ENCODE measurements around the gene MYOCD.

DNA sequence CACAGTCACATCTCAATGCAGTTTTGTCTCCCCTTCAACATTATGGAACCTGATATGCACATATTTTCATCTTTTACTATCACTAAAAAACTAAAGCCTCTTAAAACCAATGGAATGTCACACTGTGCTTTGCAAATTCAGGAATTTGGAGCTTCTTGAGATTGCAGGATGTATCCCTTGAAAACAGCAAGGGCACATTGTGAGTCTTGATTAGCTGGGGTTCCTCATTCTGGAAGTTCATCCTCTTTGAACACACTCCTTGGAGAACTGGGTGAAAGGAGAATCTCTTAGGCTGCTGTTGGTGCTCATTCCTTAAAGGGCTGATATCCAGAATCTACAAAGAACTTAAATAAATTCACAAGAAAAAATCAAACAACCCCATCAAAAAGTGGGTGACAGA is 21.1 kb upstream of the MYOCD start:
- TF ChIP-seq CREM (CRISPR knock-in tag; IDR thresholded peaks at IDR 0.05), result no peak
- TF ChIP-seq, protein P1, sequence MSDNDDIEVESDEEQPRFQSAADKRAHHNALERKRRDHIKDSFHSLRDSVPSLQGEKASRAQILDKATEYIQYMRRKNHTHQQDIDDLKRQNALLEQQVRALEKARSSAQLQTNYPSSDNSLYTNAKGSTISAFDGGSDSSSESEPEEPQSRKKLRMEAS (CRISPR knock-in tag; IDR thresholded peaks at IDR 0.05), result no peak
- no peak for TF ChIP-seq ZNF121 (CRISPR knock-in tag; IDR thresholded peaks at IDR 0.05)
- TF ChIP-seq, protein P2, sequence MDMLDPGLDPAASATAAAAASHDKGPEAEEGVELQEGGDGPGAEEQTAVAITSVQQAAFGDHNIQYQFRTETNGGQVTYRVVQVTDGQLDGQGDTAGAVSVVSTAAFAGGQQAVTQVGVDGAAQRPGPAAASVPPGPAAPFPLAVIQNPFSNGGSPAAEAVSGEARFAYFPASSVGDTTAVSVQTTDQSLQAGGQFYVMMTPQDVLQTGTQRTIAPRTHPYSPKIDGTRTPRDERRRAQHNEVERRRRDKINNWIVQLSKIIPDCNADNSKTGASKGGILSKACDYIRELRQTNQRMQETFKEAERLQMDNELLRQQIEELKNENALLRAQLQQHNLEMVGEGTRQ (CRISPR knock-in tag; IDR thresholded peaks at IDR 0.05), result no peak
- TF ChIP-seq, protein P3, sequence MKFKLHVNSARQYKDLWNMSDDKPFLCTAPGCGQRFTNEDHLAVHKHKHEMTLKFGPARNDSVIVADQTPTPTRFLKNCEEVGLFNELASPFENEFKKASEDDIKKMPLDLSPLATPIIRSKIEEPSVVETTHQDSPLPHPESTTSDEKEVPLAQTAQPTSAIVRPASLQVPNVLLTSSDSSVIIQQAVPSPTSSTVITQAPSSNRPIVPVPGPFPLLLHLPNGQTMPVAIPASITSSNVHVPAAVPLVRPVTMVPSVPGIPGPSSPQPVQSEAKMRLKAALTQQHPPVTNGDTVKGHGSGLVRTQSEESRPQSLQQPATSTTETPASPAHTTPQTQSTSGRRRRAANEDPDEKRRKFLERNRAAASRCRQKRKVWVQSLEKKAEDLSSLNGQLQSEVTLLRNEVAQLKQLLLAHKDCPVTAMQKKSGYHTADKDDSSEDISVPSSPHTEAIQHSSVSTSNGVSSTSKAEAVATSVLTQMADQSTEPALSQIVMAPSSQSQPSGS (CRISPR knock-in tag; IDR thresholded peaks at IDR 0.05; ENCODE audit: borderline replicate concordance, low read depth), result no peak
- TF ChIP-seq, protein P4, sequence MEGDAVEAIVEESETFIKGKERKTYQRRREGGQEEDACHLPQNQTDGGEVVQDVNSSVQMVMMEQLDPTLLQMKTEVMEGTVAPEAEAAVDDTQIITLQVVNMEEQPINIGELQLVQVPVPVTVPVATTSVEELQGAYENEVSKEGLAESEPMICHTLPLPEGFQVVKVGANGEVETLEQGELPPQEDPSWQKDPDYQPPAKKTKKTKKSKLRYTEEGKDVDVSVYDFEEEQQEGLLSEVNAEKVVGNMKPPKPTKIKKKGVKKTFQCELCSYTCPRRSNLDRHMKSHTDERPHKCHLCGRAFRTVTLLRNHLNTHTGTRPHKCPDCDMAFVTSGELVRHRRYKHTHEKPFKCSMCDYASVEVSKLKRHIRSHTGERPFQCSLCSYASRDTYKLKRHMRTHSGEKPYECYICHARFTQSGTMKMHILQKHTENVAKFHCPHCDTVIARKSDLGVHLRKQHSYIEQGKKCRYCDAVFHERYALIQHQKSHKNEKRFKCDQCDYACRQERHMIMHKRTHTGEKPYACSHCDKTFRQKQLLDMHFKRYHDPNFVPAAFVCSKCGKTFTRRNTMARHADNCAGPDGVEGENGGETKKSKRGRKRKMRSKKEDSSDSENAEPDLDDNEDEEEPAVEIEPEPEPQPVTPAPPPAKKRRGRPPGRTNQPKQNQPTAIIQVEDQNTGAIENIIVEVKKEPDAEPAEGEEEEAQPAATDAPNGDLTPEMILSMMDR (IDR thresholded peaks at IDR 0.05), result no peak
- TF ChIP-seq ESRRA (CRISPR knock-in tag; IDR thresholded peaks at IDR 0.05; ENCODE audit: borderline replicate concordance), result no peak
- TF ChIP-seq, protein P5, sequence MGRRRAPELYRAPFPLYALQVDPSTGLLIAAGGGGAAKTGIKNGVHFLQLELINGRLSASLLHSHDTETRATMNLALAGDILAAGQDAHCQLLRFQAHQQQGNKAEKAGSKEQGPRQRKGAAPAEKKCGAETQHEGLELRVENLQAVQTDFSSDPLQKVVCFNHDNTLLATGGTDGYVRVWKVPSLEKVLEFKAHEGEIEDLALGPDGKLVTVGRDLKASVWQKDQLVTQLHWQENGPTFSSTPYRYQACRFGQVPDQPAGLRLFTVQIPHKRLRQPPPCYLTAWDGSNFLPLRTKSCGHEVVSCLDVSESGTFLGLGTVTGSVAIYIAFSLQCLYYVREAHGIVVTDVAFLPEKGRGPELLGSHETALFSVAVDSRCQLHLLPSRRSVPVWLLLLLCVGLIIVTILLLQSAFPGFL (CRISPR knock-in tag; IDR thresholded peaks at IDR 0.05; ENCODE audit: borderline replicate concordance), result no peak
- no peak for TF ChIP-seq CBFB (CRISPR knock-in tag; IDR thresholded peaks at IDR 0.05; ENCODE audit: low read depth)
- TF ChIP-seq NFYB (CRISPR knock-in tag; conservative IDR thresholded peaks at IDR 0.05; ENCODE audit: low read depth), result no peak
- TF ChIP-seq TEAD4 (CRISPR knock-in tag; IDR thresholded peaks at IDR 0.05), result no peak
- no peak for TF ChIP-seq SP1 (CRISPR knock-in tag; conservative IDR thresholded peaks at IDR 0.05)
- TF ChIP-seq, protein P6, sequence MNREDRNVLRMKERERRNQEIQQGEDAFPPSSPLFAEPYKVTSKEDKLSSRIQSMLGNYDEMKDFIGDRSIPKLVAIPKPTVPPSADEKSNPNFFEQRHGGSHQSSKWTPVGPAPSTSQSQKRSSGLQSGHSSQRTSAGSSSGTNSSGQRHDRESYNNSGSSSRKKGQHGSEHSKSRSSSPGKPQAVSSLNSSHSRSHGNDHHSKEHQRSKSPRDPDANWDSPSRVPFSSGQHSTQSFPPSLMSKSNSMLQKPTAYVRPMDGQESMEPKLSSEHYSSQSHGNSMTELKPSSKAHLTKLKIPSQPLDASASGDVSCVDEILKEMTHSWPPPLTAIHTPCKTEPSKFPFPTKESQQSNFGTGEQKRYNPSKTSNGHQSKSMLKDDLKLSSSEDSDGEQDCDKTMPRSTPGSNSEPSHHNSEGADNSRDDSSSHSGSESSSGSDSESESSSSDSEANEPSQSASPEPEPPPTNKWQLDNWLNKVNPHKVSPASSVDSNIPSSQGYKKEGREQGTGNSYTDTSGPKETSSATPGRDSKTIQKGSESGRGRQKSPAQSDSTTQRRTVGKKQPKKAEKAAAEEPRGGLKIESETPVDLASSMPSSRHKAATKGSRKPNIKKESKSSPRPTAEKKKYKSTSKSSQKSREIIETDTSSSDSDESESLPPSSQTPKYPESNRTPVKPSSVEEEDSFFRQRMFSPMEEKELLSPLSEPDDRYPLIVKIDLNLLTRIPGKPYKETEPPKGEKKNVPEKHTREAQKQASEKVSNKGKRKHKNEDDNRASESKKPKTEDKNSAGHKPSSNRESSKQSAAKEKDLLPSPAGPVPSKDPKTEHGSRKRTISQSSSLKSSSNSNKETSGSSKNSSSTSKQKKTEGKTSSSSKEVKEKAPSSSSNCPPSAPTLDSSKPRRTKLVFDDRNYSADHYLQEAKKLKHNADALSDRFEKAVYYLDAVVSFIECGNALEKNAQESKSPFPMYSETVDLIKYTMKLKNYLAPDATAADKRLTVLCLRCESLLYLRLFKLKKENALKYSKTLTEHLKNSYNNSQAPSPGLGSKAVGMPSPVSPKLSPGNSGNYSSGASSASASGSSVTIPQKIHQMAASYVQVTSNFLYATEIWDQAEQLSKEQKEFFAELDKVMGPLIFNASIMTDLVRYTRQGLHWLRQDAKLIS (CRISPR knock-in tag; IDR thresholded peaks at IDR 0.05; ENCODE audit: borderline replicate concordance), result no peak
